Measurements from ENCODE around the gene ST3GAL4. TPM values are rescaled to one million over a fixed set of nuclear protein-coding genes. Genes with fewer than 3 reads are reported as not detected.

Gene ST3GAL4
- total and polyA plus RNA-seq, 2 of the 8 experiments (the other 6 are each of a cell fraction or from before 2014, with no cell fraction given) = 15.6 to 20.0 TPM

- TF ChIP-seq CHD2 (IDR thresholded peaks at IDR 0.05; ENCODE audit: low read length) = no peak
- no peak for TF ChIP-seq ATF2 (IDR thresholded peaks at IDR 0.05; ENCODE audit: low read length)
- no peak for TF ChIP-seq HDAC2 (IDR thresholded peaks at IDR 0.05; ENCODE audit: borderline replicate concordance in 1 of 2, low read depth in 2 of 2, low read length in 2 of 2)
- no peak for TF ChIP-seq NRF1 (IDR thresholded peaks at IDR 0.05; ENCODE audit: low read depth, low read length)
- TF ChIP-seq CEBPB (IDR thresholded peaks at IDR 0.05; ENCODE audit: low read depth, low read length) = no peak
- TF ChIP-seq JUND (IDR thresholded peaks at IDR 0.05; ENCODE audit: low read length) = no peak
- TF ChIP-seq SP2 (IDR thresholded peaks at IDR 0.05; ENCODE audit: low read length) = no peak
- no peak for TF ChIP-seq RXRA (IDR thresholded peaks at IDR 0.05; ENCODE audit: insufficient read depth, low read depth, low read length)
Observed at GRCh38 chr11:126438272-126438671, 82.8 kb downstream of the ST3GAL4 start (continued).
